Heart right ventricle (tissue), 16 donors: ENCODE measurements around the gene CGRRF1. TPM values are rescaled to one million over a fixed set of nuclear protein-coding genes. Genes with fewer than 3 reads are reported as not detected.

Experiments
- ATAC-seq, 8 donors: fragments of 200-7000 bp; cut with Tn5 transposase; one replicate each; pipeline ENCODE4 v1.9.1; 2020; ENCODE audit warnings: mild to moderate bottlenecking in 8 of 8, moderate library complexity in 8 of 8, moderate number of reproducible peaks in 1 of 8
- DNase-seq, 2 donors: peaks; one replicate each; pipeline ENCODE4 v3.0.0-alpha.2; 2020
- H3K27ac ChIP-seq, 10 donors: fragments of 200-600 bp; sonication (generic) in 2 of 10; one replicate each; pipeline versions ENCODE4 v1.5.0 to v1.8.0; 2020 to 2022; ENCODE audit warnings: mild to moderate bottlenecking in 3 of 10
- H3K27me3 ChIP-seq, 7 donors: fragments of 200-600 bp; one replicate each; pipeline ENCODE4 v1.8.0; 2021 to 2022; ENCODE audit warnings: mild to moderate bottlenecking in 2 of 7
- H3K36me3 ChIP-seq, 9 donors: fragments of 200-600 bp; sonication (generic) in 1 of 9; one replicate each; pipeline versions ENCODE4 v1.5.0 to v1.8.0; 2020 to 2022; ENCODE audit warnings: mild to moderate bottlenecking in 2 of 9
- H3K4me1 ChIP-seq, 9 donors: fragments of 200-600 bp; sonication (generic) in 1 of 9; one replicate each; pipeline versions ENCODE4 v1.5.0 to v1.8.0; 2020 to 2022; ENCODE audit warnings: mild to moderate bottlenecking in 4 of 9
- H3K4me3 ChIP-seq, 10 donors: fragments of 200-600 bp; sonication (generic) in 2 of 10; one replicate each; pipeline versions ENCODE4 v1.5.0 to v1.8.0; 2020 to 2022; ENCODE audit warnings: mild to moderate bottlenecking in 7 of 10, moderate library complexity in 2 of 10
- H3K9me3 ChIP-seq, 11 donors: fragments of 200-600 bp in 10 of 11; sonication (generic) in 2 of 11; one replicate each; pipeline versions ENCODE4 v1.5.0 to v1.8.0; 2013 to 2022; ENCODE audit warnings: mild to moderate bottlenecking in 2 of 11, control low read depth in 1 of 11, moderate library complexity in 1 of 11
- WGBS, 2 donors: extraction: QIAGEN DNeasy Blood & Tissue Kit; methylation state at CpG; one replicate each; pipeline ENCODE4 v1.1.7; 2013; ENCODE audit warnings: inconsistent platforms in 1 of 2; 5-methylcytosine and 5-hydroxymethylcytosine counted together
- intact Hi-C, 10 donors: fragments of 100-400 bp; cut with DNase I; formaldehyde crosslinking; loops; one replicate each; pipeline versions ENCODE4 v1.11.1 to v1.14.2; 2022
- polyA plus RNA-seq, 2 donors: library from polyadenylated mRNA; stranded (reverse); fragments of 200-250 nt; gene quantifications; one replicate each; pipeline ENCODE4 v1.2.3, GENCODE V29; 2013
- total RNA-seq, 10 donors: library from RNA; stranded (reverse); fragmentation: NEBNext Ultra II Directional in 3 of 10; extraction: Animal tissue kit (Norgen Biotek cat#: 25700) in 3 of 10; gene quantifications; one replicate each; pipeline versions ENCODE4 v1.2.1 to v1.2.4, GENCODE V29; 2021 to 2023
- TF ChIP-seq, protein P1 (sequence below), 9 donors: fragments of 200-600 bp; sonication (generic) in 2 of 9; IDR thresholded peaks; one replicate each; pipeline versions ENCODE4 v1.5.0 to v1.8.0; 2021 to 2022; ENCODE audit warnings: antibody characterized with exemption in 9 of 9, mild to moderate bottlenecking in 5 of 9, moderate library complexity in 1 of 9
- donor health status: Arrhythmogenic right ventricular cardiomyopathy.
- donor health status: ischemic (EF 13 %, LVEDD 7.1; RV severe dilation, severe dysfunction).
- donor health status: healthy with polysubstance abuse.
- donor health status: DM: no; HTN: yes; CAD: no.
- donor health status: DM: no; HTN: no; CAD: no.
- donor health status: ischemic (EF 25% LVEDD 6.9; RV normal size, moderate dysfunction).
- donor health status: ischemic (EF 25% LVEDD 5.7; RV mildly dilated, moderate dysfunction).
- donor health status: healthy.
- donor health status: DM: yes; HTN: yes; CAD: no.
- donor health status: Ischemic cardiomyopathy.
- donor health status: ischemic (EF 35%, LVEDD 5.7; RV mildly dilated, moderate dysfunction).
- donor health status: nonischemic (EF 11% LVEDD 7.7; RV severe dilation, severe dysfunction).
- donor health status: DM: yes; HTN: yes; CAD: no.
- donor health status: PGD.
- donor health status: ischemic (EF 29% LVEDD 5.4; RV normal size, mild dysfunction).
- donor health status: nonischemic (EF 23%, LVEDD 6.1; RV moderate dilation, normal function).

CGRRF1 gene
- total and polyA plus RNA-seq, 12 donors, result 14.2 to 23.1 (median 17.6) TPM

DNA sequence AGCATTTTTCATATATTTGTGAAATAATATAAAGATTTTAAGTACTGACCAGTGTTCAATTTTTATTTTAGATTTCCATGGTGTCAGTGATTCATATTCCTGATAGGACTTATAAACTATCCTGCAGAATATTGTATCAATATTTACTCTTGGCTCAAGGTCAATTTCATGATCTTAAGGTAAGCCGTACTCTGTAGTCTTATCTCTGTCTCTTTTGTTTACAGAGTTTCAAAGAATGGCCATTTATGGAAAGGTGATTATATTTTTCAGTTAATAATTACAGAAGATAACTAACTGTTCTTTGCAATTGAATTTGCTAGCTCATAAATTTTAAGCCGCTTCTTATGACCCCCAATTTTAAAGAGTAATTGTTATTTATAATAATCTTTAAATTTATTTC lies 27.9 kb downstream of the CGRRF1 start:
- Histone ChIP-seq H3K36me3 (peaks cover 0 to 64% (median 27%) of the 10 kb centered on the region in 9 donors), H3K4me1 (peaks cover 0 to 9% (median 0%) of the 10 kb centered on the region in 9 donors), H3K9me3 (no peaks in the 10 kb centered on the region), H3K27ac (no peak overlapping the region), H3K27me3 (no peaks in the 10 kb centered on the region), H3K4me3 (no peak overlapping the region)
- DNase-seq, result no peak
- TF ChIP-seq, protein P1, sequence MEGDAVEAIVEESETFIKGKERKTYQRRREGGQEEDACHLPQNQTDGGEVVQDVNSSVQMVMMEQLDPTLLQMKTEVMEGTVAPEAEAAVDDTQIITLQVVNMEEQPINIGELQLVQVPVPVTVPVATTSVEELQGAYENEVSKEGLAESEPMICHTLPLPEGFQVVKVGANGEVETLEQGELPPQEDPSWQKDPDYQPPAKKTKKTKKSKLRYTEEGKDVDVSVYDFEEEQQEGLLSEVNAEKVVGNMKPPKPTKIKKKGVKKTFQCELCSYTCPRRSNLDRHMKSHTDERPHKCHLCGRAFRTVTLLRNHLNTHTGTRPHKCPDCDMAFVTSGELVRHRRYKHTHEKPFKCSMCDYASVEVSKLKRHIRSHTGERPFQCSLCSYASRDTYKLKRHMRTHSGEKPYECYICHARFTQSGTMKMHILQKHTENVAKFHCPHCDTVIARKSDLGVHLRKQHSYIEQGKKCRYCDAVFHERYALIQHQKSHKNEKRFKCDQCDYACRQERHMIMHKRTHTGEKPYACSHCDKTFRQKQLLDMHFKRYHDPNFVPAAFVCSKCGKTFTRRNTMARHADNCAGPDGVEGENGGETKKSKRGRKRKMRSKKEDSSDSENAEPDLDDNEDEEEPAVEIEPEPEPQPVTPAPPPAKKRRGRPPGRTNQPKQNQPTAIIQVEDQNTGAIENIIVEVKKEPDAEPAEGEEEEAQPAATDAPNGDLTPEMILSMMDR (IDR thresholded peaks at IDR 0.05), result no peak
- 96 to 97% methylated on average over 2 of the region's 2 CpGs for WGBS, 2 donors
- intact Hi-C loops, result no loop called here
- no peak for ATAC-seq

DNA sequence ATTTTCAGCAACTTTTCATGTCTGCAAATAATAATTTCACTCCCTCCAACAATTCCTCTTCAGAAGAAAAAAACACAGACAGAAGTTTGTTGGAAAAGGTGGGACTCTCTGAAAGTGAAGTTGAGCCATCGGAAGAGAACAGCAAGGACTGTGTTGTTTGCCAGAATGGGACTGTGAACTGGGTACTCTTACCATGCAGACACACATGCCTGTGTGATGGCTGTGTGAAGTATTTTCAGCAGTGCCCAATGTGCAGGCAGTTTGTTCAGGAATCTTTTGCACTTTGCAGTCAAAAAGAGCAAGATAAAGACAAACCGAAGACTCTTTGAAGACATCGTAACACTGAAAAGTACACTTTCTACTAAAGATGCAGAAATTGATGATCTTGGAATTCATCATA lies 28.3 kb downstream of the CGRRF1 start:
- DNase-seq (no peak), ATAC-seq (no peak)
- Histone ChIP-seq H3K4me1 (peaks cover 0 to 9% (median 0%) of the 10 kb centered on the region in 9 donors), H3K27me3 (no peaks in the 10 kb centered on the region), H3K4me3 (no peak overlapping the region), H3K36me3 (peaks cover 0 to 63% (median 27%) of the 10 kb centered on the region in 9 donors), H3K9me3 (no peaks in the 10 kb centered on the region), H3K27ac (no peak overlapping the region)
- TF ChIP-seq, protein P1 (IDR thresholded peaks at IDR 0.05), result no peak
- intact Hi-C loops, result no loop called here
- WGBS, 2 donors, result 98 to 99% methylated on average over 3 of the region's 3 CpGs

DNA sequence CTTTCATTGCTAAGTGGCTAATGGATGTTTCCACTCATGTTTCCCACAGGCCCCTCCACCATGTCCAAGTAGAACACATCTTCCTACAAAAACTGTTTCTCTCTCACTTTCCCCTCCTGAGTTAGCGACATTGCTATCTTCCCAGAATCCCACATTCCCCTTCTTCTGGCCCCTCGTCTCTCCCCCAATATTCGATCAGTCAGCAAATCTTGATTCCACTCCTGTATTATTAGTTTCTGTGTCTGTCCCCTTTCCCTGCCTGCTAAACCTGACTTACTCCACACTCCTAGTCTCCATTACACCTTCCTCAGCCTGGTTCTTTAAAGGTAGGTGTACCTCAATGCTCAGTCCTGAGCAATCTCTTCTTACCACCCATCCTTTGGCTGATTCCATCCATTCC lies 37.9 kb downstream of the CGRRF1 start:
- Histone ChIP-seq H3K9me3 (peaks cover 0 to 7% (median 0%) of the 10 kb centered on the region in 11 donors), H3K27me3 (no peaks in the 10 kb centered on the region), H3K36me3 (no peaks in the 10 kb centered on the region), H3K27ac (no peak overlapping the region), H3K4me3 (no peak overlapping the region), H3K4me1 (no peaks in the 10 kb centered on the region)
- intact Hi-C loops, result no loop called here
- 98% methylated on average over 3 of the region's 3 CpGs for WGBS, 2 donors
- no peak for ATAC-seq
- no peak for DNase-seq
- TF ChIP-seq, protein P1 (IDR thresholded peaks at IDR 0.05), result no peak

DNA sequence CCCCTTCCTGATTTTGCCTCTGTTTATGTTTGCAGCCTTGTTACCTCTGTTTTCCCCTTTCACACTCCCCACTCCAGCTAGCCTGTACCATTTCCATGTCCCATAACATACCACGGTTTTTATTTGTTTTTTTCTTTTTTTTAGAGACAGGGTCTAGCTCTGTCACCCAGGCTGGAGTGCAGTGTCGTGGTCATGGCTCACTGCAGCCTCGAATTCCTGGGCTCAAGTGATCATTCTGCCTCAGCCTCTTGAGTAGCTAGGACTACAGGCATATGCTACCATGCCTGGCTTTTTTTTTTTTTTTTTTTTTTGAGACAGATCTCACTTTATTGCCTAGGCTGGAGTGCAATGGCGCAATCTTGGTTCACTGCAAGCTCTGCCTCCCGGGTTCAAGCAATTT lies 38.8 kb downstream of the CGRRF1 start:
- DNase-seq (no peak), ATAC-seq (no peak)
- H3K36me3 ChIP-seq, result no peaks in the 10 kb centered on the region
- intact Hi-C loops, result no loop called here
- H3K27ac ChIP-seq, result no peak overlapping the region
- H3K4me1 ChIP-seq, result no peaks in the 10 kb centered on the region
- H3K4me3 ChIP-seq, result no peak overlapping the region
- 81 to 83% methylated on average over 5 of the region's 5 CpGs for WGBS, 2 donors
- H3K27me3 ChIP-seq, result no peaks in the 10 kb centered on the region
- TF ChIP-seq, protein P1 (IDR thresholded peaks at IDR 0.05), result no peak
- H3K9me3 ChIP-seq, result peaks cover 0 to 3% (median 0%) of the 10 kb centered on the region in 11 donors
